HG03025 (cell line): ENCODE results near the gene ATF3.
"Not testable (repeated sequence)": the region's sequence is repeated elsewhere in the genome, so short reads cannot be mapped to it uniquely, and the experiment has no call there.

Experiments
- ATAC-seq: cut with Tn5 transposase; IDR thresholded peaks from one replicate; pipeline ENCODE4 v1.9.1; 2021; ENCODE audit warnings: mild to moderate bottlenecking, moderate library complexity; ENCODE audit not compliant: unreplicated experiment, low FRiP score

Gene ATF3

GRCh38 chr1:212647004-212647403, 38.4 kb downstream of the ATF3 start:
- no peak for ATAC-seq

DNA sequence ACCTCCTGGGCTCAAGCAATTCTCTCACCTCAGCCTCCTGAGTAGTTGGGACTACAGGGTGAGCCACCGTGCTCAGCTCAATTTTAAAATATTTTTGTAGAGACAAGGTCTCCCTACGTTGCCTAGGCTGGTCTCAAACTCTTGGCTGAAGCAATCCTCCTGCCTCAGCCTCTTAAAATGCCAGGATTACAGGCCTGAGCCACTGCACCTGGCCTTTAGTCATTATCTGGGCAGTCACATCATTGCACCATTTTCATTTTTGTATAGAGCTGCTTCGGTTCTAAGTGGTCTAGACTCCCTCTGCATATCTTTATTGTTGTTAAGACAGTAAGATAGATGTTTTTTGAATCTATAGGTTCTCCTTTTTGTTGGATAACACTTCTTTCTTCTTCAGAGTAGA, 39.9 kb downstream of the ATF3 start:
- no peak for ATAC-seq

DNA sequence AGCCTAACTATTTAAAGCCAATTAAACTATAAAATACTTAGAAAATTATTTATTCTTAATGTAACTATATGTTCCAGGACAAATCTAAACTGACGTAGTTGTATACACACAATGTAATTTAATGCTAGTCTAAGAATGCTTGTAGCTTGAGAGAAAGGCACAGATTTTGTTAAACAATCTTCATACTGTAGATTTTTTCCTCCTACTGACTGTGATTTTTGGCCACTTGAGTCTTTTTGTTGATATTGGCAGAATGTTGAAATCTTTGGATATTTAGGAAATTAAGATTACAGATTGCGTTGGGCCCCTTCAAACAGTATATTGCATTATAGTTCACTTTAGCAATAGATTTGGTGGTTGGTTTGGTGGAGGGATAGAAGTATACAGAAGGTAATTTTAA, 40.5 kb downstream of the ATF3 start:
- ATAC-seq: no peak

DNA sequence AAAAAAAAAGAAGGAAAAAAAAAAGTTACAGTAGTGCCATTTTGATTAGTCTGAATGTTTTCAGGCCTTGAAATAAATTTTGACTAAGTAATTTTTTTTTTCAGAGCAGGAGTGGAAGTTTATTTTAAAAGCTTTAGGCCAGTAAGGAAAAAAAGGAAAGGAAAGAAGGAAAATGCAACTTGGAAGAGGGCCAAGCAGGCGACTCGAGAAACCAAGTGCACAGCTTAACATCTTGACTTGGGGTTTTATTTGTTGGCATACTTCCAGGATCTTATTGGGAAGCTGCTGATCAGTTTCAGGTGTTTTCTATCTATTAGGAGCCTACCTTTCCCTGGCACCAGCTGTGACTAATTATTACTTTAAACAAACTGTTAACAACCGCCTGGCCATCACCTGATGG, 41.7 kb downstream of the ATF3 start:
- no peak for ATAC-seq

DNA sequence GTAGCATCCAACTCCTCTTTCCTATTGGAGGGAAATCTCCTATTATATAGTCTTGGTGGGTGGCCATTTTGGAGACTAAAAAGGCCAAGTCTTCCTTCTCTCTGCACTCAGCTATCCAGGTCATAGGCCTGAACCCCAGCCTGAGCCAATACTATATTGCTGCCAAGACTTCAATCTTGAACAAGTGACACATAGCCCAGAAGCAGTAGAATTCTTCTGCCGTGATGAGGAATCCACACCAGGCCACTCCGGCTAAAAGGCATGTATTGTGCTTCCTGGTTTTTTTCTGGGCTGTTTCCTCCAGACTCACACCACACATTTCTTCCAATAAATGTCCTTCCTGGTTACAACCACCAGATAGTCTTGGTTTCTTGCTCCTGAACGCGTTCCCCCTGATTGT, 43.0 kb downstream of the ATF3 start:
- ATAC-seq: no peak

DNA sequence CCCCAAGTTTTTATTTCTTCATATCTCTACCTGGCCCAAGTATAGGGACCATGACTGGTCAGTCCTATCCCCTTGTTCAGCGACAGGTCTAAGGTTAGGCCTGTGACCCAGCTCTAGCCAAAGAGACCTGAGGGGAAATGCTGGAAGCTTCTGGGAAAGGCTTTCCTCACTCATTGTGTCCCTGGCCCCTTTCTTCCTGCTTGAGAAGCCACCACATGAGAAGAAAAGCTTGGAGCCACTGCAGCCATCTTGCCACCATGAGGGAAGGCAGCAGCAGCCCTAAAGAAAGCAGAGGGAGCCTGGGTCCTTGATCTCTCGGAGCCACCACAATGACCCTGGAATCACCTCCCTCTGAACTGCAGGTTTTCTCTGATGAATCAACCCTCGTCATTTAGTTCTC, 43.4 kb downstream of the ATF3 start:
- ATAC-seq: no peak

GRCh38 chr1:212652609-212653008, 44.0 kb downstream of the ATF3 start:
- ATAC-seq: no peak

DNA sequence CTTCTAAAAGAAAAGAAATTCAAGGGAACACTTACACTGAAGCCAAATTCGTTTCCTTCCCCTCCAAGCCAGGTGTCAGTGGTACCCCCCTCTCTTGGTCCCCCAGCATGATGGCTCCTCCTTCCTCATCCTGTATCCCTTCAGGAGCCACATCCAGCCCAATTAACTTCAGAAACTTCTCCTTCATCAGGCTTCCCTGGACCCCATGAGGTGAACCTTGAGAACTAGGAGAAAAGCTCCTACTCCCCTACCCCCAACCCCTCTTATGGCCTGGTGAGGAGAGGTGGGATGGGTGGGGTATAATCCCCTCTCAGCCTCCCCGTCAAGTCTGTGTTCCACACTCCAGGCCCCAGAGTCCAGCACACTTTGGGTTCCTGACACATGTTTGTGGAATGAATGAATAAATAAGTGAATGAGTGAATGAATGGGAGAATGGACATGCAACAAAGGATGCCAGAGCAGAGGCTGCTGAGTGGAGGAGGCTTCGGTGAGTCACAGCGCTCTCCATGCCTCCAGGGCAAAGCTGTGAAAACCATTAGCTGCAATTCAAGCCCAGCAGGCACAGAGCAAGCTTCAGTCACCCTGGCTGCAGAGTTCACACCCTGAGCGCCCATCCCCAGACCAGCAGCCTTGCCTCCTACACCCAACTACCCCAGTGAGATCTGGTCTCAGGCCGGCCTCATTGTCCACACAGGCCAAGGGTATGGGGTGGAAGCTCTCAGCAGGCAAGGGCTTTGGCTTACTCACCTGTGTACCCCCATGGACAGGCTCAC, 47.3 kb downstream of the ATF3 start:
- ATAC-seq: no peak

GRCh38 chr1:212656730-212657129, 48.2 kb downstream of the ATF3 start:
- no peak for ATAC-seq

DNA sequence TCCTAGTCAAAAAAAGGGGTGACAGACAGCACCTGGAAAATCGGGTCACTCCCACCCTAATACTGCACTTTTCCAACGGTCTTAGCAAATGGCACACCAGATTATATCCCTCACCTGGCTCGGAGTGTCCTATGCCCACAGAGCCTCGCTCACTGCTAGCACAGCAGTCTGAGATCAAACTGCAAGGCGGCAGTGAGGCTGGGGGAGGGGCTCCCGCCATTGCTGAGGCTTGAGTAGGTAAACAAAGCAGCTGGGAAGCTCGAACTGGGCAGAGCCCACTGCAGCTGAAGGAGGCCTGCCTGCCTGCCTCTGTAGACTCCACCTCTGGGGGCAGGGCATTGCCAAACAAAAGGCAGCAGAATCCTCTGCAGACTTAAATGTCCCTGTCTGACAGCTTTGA, 49.7 kb downstream of the ATF3 start:
- ATAC-seq: not testable (repeated sequence)

DNA sequence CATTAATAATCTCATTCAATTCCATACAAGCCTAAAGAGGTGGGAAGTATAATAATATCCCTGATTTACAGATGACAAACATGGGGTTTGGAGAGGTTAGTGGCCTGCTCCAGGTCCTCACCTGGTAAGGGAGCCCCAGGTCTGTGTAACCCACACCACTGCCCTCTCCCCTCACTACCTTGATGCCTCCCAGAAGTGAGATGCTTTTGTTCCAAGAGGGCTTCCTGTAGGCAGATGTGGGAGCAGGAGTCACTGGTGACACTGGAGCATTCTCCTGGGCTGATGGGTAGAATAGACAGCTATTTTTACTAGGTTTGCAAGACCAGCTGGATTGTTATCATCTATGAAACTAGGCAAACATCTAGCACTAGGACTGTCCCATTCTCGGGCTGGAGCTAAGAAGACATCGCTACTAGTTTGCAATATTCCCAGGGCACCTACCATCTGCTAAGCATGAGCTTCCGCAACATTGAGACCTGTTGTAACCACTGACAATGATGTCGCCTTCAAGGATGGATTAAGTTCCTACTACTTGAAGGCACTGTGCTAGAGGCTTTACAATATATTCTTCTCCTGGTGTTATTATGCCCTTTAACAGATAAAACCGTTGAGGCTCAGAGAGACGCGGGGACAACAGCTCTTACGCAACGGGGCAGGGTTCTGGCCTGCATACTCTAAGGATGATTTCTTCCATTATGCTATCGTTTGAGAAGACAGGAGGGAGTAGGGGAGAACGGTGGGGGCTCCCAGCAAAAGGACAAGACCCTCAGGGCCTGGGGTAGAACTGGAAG, 56.0 kb downstream of the ATF3 start:
- no peak for ATAC-seq

DNA sequence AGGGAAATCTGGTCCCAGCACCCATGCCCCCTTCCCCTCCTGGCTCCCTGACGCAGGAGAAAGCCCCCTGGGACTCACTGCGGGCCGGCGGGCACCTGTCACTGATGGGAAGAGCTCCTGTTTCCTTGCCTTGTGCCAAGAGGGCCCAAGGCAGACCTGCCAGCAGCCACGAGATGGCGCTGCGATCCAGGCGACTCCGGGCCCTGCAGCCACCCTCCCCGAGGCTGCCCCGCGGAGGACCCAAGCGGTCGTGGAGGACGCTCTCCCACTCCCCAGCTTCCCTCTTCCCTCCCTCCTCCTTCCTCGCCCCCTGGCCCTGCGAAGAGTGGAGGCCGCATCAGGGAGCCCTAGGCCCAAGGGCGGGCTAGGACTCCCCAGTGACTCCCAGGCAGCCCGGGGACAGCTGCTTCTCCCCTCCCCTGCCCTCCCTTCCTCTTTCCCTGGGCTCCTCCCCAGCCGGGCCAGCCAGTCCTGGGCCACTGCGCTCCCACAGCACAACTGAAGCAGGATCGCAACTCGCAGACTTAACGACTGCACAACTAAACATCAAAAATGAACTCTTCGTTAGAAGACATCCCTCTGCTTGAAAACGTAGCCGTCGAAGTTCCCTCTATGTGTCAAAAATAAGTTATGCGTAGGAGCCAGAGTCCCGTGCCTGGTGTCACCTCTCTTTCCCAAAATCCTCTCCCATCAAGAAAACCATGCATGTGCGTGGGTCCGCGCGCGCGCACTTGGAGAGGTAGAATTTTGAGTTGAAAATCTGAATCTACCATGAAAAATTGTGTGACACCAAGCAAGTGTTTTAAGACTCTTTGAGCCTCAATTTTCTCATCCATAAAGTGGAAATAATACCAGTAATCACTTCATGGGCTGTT, 56.9 kb downstream of the ATF3 start:
- no peak for ATAC-seq

- no peak for ATAC-seq
Observed at GRCh38 chr1:212666116-212666775, 57.7 kb downstream of the ATF3 start.

DNA sequence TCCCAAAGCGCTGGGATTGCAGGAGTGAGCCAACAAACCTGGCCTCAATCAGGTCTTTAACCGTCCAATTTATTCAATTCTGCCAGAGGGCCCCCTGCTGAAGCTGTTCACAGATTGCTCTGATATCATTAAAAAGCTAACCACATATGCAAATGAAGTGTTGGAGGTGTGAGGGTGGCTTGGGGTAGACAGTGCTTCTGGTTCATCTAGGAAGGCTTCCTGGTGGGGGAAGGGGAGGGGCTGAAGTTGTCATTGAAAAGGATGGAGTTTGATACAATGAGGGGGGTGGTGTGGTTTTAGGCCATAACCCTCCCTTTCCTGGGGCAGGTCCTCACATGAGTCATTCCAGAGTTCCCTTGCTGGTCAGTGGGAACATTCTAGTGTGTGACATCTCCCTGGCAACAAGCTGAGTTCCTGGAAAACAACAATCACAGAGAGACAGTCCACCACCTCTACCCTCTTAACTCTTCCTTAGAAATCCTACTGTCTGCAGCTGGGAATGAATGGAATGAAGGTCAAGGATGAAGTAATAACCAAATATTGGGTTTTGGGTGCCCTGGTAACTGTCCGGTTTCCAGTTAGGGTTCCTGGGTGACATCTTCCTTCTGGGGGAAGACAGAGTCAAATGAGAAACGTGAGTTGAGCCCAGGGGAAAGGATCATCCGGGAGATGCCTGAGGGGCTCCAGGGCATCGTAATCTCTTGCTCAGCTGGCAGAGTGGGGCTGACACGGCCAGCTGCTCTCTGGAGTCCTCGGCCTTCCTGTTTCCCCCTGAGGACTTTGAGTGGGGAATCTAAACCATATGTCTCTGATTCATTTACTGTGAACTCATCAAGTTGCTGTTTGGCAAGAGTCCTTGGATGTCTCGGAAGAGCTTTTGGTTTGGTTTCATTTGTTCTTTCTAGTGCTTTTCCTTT, 58.9 kb downstream of the ATF3 start:
- no peak for ATAC-seq

DNA sequence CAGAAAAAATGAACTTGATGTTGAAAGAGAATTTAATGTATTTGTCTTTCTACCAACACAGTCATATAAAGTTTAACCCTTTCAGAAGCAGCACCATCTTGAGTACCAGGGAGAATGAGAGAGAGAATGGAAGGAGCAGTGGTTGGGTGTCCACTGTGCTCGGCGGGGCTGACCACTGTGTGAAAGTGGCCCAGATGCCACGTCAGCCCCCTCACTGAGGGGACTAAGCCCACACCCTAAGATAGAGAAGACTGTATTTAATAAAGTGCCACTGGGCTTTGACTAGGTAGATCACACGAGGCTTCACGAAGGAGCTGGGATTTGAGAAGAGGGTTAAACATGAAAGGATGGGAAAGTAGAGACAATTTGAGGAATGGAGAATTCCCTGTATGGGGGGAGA, 59.9 kb downstream of the ATF3 start:
- ATAC-seq: no peak

GRCh38 chr1:212669102-212669501, 60.5 kb downstream of the ATF3 start:
- no peak for ATAC-seq

GRCh38 chr1:212669600-212669999, 61.0 kb downstream of the ATF3 start:
- no peak for ATAC-seq

- no peak for ATAC-seq
Observed at GRCh38 chr1:212670301-212670700, 61.7 kb downstream of the ATF3 start.
